ENCODE results near the gene EPHB6.

Gene EPHB6

DNA sequence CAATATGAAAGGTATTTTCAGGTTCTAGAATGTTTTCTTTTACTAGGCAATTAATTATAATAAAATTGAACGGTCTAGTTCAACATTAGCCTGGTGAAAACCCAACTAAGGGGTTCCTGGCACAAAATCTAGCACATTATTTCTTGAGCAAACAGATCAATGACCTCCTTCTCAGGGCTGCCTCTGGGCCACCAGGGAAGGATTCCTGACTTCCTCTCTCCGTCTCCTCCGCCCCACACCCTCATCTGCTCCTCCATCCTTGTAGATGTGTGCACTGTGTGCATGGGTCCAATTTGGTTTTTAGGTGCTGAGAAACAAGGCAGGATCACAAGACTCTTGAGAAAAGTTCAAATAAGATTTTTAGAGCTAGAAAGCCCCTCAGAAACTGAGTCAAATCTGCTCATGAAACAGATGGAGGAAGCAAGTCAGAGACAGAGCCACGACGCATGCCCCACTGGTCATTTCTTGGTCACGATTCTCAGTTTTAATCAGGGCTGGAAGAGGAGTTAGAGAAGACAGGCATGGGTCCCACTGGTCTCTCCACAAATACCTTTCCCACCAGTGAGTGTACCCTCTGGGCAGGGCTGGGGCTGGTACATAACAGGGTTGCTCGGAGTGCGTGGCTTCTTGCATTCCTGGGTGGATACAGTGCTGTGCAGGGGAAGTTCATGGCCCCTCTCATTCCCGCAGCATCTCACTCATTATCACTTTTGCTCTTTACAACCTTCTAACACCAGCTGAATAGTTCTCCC lies 26.9 kb downstream of the EPHB6 start:
- DNase-seq = no peak

DNA sequence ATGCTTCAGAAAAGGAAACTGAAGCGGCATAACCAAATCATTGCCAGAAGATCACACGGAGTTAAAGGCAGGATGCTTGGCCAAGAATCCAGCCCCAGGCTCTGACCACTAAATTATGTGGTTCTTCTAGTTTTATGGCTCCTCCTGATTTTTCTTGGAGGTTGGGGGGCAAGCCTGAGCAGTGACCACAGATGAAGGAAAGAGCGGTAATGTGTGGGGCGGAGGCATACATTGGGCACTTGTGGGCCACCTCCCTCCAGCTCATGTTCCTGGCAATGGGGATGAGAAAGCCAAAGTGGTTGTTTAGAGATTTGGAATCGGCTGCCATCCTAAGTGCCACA lies 27.4 kb downstream of the EPHB6 start:
- DNase-seq = no peak

GRCh38 chr7:142883145-142883544 lies 28.3 kb downstream of the EPHB6 start:
- no peak for DNase-seq

GRCh38 chr7:142883571-142884285 lies 28.9 kb downstream of the EPHB6 start:
- no peak for DNase-seq

DNA sequence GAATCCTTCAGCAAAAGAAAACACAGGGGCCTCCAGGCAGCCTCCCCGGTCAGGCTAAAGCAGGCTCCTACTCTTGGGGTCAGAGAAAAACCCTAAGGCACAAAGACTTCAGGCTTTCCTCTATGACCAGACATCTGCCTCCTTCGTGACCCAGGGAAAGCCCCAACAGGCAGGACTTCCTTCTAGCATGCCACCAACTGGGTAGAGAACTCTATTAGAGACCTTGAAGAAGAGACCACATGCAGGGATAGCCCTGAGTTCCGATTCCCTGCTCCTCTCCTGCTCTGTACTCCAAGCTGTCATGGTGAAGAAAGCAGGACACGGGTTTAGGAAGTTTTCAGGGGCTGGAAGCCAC lies 29.4 kb downstream of the EPHB6 start:
- DNase-seq = no peak

GRCh38 chr7:142885311-142886230 lies 30.7 kb downstream of the EPHB6 start, which contains the start of gene TRPV6:
Gene TRPV6 (minus strand): TSS chr7:142885745.
- DNase-seq = no peak

DNA sequence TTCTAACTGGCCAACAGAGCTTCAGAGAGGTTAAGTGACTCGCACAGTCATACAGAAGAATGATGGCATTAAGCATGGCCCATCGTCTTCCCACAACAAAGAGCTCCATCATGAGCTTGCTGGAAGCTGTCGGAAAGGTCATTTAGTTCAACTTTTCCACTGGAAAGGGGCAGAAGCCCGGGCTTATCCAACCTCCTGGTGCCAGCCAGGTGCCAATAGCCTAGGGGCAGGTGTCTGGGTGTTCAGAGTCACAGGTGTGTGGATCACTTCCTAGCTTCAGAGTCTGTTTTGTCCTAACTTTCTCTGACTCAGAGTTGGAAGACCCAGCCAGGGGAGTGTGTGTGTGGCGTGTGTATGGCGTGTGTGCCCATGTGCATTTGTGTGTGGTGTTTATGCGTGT lies 32.0 kb downstream of the EPHB6 start:
- no peak for DNase-seq

DNA sequence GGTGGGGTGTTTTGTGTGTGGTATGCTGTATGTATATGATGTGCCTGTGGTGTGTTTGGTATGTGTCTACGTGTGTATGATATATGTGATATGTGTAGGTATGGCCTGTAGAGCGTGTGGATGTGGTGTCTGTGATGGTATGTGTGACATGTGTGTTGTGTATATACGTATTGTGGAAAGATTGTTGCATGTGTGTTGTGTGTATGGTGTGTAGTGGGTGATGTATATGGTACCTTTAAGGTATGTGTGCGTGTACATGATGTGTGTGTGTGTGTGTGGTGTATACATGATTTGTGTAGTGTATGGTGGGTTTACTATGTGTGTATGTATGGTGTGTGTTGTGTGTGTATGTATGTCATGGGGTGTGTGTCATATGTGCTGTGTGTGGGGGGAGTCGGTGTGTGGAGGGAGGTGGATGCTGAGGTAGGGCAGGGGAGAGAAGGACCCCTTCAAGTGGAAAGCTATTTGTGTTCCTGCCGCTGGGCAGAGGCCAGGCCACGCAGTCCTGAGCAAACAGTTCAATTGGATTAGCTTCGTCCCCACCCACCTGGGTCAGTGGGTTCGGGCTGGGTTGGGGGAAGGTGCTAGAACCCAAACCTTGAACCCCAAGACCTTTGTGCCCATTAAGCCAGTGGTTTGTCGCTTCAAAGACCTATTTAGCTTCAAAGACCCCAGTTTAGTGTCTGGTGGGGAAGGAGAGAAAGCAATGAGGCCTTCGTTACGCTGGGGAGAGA lies 32.6 kb downstream of the EPHB6 start:
- no peak for DNase-seq

GRCh38 chr7:142889816-142890215 lies 34.9 kb downstream of the EPHB6 start:
- DNase-seq = no peak

DNA sequence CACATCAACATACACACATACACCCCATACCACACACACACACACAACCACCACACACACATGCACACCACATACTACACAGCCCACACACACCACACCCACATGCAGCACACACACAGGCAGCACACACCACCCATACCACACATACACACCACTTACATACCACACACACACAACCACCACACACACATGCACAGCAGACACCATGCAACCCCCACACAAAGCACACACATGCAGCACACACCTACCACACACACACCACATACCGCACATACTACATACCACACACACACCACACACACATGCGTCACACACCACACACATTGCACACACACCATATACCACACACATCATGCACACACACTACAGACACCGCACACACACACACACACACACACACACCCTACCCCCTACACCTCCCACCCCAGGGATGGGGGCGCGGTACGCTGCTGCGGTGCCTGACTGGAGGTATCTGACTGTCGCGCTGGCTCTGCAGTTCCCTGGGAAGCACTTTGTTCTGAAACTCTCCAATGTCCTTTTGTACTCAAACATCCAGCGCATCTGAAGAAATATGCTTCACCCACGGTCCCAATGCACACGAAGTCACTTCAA lies 36.1 kb downstream of the EPHB6 start:
- DNase-seq = no peak

DNA sequence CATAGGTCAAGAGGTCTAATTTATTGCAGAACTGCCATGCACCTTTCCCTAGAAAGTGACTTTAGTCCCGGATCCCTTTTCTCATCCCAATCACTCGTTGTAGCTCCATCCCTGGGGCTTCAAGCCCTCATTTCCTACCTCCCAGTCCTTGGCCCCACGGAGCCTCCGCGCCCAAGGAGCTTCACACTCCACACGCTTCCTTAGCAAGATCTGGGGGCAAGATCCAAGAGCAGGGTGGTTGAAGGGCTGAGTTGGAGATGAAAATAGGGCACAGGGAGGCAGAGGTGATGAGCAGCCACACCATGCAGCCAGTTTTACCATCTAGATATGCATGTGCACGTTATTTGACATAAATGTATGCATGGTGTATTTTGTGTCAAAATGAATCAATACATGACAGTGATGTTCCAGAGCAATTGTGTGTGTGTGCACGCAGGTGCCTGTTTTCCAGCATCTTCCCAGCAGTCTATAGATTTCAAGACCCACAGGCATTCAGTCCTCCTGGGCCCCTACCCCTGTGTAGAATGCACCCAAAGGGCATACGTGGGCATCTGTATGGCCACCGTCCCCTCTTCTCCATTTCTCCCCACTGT lies 36.7 kb downstream of the EPHB6 start:
- DNase-seq = no peak

DNA sequence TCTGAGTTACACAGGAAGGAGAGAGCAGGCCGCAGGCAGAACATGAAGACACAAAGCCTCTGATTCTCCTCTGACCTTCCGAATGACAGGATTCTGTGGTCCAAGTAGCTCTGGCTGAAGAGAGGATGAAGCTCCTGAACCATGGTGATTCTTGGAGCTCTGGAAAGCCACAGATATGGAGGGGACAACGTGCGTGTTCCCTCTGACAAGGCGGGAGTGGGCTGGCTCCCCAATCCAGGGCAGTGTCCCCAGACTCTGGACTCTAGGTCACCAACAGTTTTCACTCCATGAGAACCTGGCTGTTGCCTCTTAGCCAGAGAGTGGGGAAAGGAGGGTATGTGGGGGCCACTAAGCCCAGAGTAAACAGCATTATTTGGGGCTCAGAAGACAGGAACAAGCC lies 38.1 kb downstream of the EPHB6 start:
- DNase-seq = no peak

DNA sequence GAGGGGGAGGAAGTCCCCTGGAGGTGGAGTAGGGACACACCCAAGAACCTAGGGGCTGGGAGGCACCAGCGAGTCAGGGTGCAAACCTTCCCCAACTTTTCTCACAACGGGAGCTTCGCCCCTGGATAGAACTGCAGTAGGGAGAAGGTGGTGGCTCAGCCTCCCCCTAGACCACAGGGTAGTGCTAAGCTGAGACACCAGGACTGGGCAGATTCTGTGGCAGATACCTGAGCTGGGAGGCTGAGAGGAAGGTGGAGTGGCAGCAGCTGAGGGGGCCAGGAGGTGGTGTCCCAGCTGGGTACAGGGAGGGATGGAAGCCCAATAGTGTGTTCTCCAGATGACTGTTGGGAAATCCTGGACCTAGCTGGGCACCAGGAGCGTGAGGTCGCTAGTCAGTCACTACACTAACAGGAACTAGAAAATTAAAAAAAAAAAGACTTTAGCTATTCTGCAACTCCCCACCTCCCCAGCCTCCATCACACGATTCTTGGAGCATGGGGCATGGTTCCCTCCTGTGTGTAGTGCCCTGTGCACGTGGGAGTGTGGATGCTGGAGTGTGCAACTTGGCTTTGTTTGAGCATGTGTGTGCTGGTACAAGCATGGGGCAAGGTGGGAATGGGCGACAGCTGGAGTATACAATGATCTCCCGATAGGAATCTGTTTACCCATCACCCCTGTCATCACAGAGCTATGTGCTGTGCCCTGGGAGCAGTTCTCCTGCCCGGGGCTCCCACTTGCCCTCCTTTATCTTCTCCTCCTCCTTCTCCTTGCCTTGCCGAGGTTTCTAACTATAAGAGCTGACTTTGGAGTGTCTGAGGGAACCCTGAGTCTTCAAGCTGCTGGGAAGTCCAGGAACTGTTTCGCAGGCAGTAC lies 39.5 kb downstream of the EPHB6 start:
- no peak for DNase-seq

- DNase-seq = no peak
Observed at GRCh38 chr7:142894985-142895593, 40.2 kb downstream of the EPHB6 start.

GRCh38 chr7:142896151-142896550 lies 41.3 kb downstream of the EPHB6 start:
- no peak for DNase-seq

DNA sequence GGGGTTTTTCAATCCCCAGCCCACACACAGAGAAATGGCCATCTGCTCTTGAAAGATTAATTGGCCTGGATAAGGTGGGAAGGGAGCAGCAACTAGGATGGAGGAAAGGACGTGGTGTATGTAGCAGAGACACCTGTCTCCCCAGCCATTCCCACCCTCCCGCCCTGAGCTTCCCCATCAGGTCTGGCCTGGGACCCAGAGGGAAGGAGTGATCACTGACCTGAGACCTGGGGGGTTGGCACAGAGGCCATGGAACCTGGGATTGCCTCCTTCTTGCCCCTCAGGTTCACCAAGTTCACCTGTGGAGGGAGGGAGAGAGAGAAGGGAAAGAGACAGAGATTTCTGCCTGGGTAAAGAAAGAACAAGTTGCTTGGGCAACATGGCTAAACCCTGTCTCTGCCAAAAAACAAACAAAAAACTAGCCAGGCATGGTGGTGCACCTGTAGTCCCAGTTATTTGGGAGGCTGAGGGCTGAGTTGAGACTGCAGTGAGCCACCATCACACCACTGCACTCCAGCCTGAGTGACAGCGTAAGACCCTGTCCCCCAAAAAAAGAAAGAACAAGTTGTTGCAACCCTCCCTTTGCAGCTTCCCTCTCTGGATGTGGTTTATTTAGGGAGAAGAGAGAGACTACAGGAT lies 42.0 kb downstream of the EPHB6 start:
- no peak for DNase-seq

DNA sequence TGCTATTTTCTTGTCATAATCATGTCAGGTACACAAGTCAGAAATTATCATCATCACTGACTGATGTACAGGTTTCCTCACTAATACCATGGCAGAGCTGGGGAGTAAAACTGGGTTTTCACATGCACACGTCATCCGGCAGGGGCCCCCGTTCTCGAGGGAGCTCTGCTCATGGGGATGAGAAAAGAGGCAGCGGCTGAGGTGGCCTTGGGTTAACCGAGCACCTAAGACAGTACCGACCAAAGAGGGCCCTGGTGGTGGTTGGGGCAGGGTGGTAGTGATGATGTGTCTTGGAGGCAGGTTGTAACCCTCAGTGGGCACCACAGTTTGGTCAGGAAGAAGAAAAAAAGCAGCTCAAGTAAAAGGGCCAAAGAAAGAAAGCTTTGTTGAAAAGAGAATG lies 42.8 kb downstream of the EPHB6 start:
- DNase-seq = no peak

- DNase-seq = no peak
Observed at GRCh38 chr7:142898377-142899170, 43.7 kb downstream of the EPHB6 start.

- no peak for DNase-seq
Observed at GRCh38 chr7:142899661-142900060, 44.8 kb downstream of the EPHB6 start.

All from activated gamma-delta T cell treated with Interleukin-2 at 50 U/mL for 16 hours (primary cell).